Ishikawa (cell line): ENCODE data around the gene MYO15A.

ENCODE experiments used
- CEBPB ChIP-seq: IDR thresholded peaks from 2 replicates; pipeline ENCODE4 v1.6.1; 2012
- CREB1 ChIP-seq: IDR thresholded peaks from 2 replicates; pipeline ENCODE4 v1.6.1; 2012; ENCODE audit warnings: low read depth
- EGR1 ChIP-seq: IDR thresholded peaks from 2 replicates; pipeline ENCODE4 v1.6.1; 2012
- EP300 ChIP-seq: IDR thresholded peaks from 2 replicates; pipeline ENCODE4 v1.6.1; 2012; ENCODE audit warnings: borderline replicate concordance
- FOXM1 ChIP-seq: IDR thresholded peaks from 2 replicates; pipeline ENCODE4 v1.6.1; 2012; ENCODE audit warnings: low read depth, borderline replicate concordance
- NFIC ChIP-seq: IDR thresholded peaks from 2 replicates; pipeline ENCODE4 v1.6.1; 2012
- RAD21 ChIP-seq: IDR thresholded peaks from 2 replicates; pipeline ENCODE4 v1.6.1; 2012; ENCODE audit warnings: low read depth
- TAF1 ChIP-seq: IDR thresholded peaks from 2 replicates; pipeline ENCODE4 v1.6.1; 2012; ENCODE audit warnings: low read depth, mild to moderate bottlenecking
- TCF12 ChIP-seq: IDR thresholded peaks from 2 replicates; pipeline ENCODE4 v1.6.1; 2012; ENCODE audit warnings: low read depth
- TEAD4 ChIP-seq: IDR thresholded peaks from 2 replicates; pipeline ENCODE4 v1.6.1; 2012
- YY1 ChIP-seq: IDR thresholded peaks from 2 replicates; pipeline ENCODE4 v1.6.1; 2012; ENCODE audit warnings: low read depth
- ZBTB7A ChIP-seq: IDR thresholded peaks from 2 replicates; pipeline ENCODE4 v1.6.1; 2012; ENCODE audit warnings: low read depth
- TF ChIP-seq, protein P1 (sequence below): IDR thresholded peaks from 2 replicates; pipeline ENCODE4 v1.6.1; 2012; ENCODE audit warnings: low read depth, mild to moderate bottlenecking
- TF ChIP-seq, protein P2 (sequence below): IDR thresholded peaks from 2 replicates; pipeline ENCODE4 v1.6.1; 2012
- TF ChIP-seq, protein P3 (sequence below): IDR thresholded peaks from 2 replicates; pipeline ENCODE4 v1.6.1; 2012

The MYO15A gene

DNA sequence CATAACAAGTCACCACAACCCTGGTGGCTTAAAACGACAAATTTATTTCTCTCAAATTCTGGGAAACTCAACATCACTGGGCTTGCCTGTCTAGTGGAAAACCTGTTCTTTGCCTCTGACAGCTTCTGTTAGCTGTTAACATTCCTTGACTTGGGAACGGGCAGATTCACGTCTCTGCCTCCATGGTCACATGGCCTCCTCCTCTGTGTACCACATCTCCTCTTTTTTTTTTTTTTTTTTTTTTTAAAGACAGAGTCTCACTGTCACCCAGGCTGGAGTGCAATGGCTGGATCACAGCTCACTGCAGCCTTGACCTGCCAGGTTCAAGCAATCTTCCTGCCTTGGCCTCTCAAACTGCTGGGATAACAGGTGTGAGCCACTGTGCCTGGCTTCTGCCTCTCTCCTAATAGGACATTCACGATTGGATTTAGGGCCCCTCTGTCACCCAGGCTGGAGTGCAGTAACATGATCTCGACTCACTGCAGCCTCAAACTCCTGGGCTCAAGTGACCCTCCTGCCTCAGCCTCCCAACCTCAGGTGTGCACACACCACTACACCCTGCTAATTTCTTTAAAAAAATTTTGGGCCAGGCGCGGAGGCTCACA, 105.2 kb downstream of the MYO15A start:
- TF ChIP-seq, protein P1, sequence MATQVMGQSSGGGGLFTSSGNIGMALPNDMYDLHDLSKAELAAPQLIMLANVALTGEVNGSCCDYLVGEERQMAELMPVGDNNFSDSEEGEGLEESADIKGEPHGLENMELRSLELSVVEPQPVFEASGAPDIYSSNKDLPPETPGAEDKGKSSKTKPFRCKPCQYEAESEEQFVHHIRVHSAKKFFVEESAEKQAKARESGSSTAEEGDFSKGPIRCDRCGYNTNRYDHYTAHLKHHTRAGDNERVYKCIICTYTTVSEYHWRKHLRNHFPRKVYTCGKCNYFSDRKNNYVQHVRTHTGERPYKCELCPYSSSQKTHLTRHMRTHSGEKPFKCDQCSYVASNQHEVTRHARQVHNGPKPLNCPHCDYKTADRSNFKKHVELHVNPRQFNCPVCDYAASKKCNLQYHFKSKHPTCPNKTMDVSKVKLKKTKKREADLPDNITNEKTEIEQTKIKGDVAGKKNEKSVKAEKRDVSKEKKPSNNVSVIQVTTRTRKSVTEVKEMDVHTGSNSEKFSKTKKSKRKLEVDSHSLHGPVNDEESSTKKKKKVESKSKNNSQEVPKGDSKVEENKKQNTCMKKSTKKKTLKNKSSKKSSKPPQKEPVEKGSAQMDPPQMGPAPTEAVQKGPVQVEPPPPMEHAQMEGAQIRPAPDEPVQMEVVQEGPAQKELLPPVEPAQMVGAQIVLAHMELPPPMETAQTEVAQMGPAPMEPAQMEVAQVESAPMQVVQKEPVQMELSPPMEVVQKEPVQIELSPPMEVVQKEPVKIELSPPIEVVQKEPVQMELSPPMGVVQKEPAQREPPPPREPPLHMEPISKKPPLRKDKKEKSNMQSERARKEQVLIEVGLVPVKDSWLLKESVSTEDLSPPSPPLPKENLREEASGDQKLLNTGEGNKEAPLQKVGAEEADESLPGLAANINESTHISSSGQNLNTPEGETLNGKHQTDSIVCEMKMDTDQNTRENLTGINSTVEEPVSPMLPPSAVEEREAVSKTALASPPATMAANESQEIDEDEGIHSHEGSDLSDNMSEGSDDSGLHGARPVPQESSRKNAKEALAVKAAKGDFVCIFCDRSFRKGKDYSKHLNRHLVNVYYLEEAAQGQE: no peak
- no peak for TF ChIP-seq CEBPB
- no peak for TF ChIP-seq EGR1
- TF ChIP-seq, protein P2, sequence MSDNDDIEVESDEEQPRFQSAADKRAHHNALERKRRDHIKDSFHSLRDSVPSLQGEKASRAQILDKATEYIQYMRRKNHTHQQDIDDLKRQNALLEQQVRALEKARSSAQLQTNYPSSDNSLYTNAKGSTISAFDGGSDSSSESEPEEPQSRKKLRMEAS: no peak
- TF ChIP-seq FOXM1: no peak
- TF ChIP-seq, protein P3, sequence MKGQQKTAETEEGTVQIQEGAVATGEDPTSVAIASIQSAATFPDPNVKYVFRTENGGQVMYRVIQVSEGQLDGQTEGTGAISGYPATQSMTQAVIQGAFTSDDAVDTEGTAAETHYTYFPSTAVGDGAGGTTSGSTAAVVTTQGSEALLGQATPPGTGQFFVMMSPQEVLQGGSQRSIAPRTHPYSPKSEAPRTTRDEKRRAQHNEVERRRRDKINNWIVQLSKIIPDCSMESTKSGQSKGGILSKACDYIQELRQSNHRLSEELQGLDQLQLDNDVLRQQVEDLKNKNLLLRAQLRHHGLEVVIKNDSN: peak; percentile 60

DNA sequence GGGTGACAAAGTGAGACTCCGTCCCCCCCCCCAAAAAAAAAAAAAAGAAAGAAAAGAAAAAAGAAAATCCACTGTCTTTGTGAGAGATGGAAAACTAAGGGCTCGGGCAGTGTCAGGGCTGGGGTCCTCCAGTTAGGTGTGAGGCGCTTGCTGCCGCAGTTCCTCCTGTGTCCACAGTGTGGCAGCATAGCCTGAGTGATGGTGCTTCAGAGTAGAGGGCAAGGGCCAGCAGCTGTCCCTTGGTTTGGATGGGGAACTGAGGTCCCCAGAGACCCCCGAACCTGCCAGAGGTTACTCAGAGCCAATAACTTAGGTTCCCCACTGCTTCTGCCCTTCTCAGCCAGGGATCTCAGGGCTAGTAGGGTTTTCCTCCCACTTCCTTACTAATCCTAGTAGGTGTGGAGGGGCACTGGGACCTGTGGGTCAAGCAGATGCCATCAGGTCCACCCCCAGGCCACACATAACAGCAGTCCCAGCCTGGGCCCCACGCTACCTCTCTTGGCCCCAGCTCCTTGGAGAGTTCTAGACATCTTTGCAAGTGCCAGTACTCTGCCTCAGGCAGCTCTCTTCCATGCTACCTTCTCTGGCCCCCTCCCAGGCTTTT, 109.0 kb downstream of the MYO15A start:
- TF ChIP-seq, protein P3: no peak
- TF ChIP-seq TEAD4 (no peak), CEBPB (no peak), EGR1 (no peak), RAD21 (peak; percentile 95)
- TF ChIP-seq, protein P2: no peak

DNA sequence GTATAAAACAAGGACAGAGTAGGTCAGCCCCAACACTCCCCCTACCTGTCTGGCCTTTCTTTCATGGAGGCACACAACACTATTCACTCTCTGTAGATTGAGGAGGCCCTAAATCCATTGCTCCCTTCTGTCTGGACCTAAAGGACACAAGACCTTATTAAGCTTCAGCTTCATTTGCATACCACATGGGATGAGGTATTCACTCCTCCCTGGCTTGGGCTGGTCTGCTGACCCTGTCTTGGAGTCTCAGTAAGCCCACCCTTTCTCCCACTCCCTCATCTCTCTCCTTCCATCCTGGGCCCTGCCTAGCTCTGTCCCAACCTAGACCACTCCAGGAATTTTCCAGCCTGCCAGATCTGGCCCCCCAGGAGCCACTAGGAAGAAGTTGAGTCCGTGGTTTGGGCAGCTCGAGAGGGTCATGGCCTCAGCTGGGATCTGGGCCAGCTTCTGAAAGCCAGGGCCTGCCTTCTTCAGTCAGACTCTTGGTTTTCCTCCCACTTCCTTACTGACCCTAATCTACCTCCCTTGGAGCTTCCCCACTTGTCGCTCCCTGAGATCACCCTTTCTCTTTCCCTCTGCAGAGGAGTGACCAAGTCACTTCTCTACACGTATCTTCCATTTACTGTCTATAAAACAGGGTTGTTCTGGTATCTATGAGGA, 110.3 kb downstream of the MYO15A start:
- TF ChIP-seq ZBTB7A (no peak), FOXM1 (no peak), NFIC (no peak), EP300 (no peak), YY1 (no peak), EGR1 (no peak), TEAD4 (no peak), RAD21 (no peak), TAF1 (no peak), CREB1 (no peak), CEBPB (no peak), TCF12 (no peak)
- TF ChIP-seq, protein P1: no peak
- TF ChIP-seq, protein P3: no peak
- TF ChIP-seq, protein P2: no peak

DNA sequence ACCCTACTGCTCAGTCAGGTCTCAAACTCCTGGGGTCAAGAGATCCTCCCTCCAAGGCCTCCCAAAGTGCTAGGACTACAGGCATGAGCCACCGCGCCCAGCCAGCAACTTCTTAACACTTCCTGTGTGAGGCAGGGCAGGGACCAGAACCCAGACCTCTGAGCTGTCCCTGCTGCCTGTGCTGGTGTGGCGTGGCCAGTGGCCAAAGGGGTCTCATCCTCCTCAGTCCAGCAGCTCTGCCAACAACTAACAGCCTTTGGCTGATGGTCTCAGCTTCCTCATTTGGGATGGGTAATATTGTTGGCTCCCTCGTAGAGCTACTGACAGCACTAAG, 115.5 kb downstream of the MYO15A start:
- TF ChIP-seq FOXM1 (no peak), TEAD4 (no peak), EGR1 (no peak), ZBTB7A (no peak), CEBPB (no peak), NFIC (no peak), TCF12 (no peak)
- TF ChIP-seq, protein P2: no peak
- TF ChIP-seq, protein P1: no peak
